Fibroblast of skin of left biceps (primary cell): ENCODE results near the gene SLC24A4.
A peak's percentile ranks its signal among the peaks of the same experiment; 100 is the strongest.

Experiments used
- DNase-seq, 2 experiments: peaks; one replicate each; pipeline ENCODE4 v3.0.0-alpha.2; 2013; ENCODE audit warnings: low read depth in 2 of 2

SLC24A4 gene

DNA sequence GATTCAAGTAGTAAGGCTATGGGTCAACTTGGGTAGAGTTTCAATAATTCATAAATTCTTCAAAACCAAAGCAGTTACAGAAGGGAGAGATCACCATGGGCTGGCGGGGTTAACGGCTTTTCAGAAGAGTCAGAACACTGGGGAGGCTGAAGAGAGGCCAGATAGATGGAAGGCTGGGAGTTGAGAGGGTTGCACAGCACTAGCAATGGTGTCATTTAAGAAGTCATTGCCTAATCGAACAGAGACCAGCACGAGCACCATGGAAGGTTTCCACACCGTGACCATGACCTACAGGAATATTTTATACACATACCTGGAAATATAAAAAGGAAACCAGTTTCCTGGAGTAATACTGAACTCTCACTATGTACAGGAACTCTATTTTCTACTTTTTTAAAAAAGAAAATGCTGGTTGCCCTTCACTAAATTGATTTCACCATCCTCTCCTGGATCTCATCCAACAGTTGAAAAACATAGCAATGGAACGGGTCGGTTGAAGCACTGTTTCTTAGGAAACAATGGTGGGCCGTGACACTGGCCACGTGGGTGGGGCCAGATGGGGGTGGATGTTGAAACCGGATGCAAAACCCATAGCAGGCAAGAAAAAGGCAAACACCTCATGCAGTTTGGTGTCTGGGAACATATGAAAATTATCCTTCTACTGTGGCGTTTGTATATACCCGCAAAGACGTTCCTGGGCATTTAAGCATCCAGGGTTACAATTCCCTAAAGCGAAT is 152.7 kb downstream of the SLC24A4 start:
- no peak for DNase-seq

DNA sequence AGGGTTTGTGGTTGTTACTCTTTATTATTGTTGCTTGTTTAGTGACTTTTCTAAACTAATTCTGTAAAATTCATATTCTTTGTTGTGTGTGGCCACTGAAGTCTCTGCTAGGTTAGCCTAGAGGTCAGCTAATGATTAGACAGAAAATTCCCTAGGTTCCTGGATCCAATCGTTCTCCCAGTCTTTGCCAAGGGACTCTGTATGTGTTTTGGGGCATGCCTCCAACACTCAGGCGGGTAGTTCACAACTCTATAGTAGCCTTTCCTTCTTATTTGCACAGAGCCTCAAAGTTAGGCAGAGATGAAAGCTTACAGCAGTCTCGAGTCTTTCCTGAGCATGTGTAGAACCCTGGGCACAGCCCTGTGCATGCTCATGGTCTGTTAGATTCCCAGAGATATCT is 157.9 kb downstream of the SLC24A4 start:
- no peak for DNase-seq

DNA sequence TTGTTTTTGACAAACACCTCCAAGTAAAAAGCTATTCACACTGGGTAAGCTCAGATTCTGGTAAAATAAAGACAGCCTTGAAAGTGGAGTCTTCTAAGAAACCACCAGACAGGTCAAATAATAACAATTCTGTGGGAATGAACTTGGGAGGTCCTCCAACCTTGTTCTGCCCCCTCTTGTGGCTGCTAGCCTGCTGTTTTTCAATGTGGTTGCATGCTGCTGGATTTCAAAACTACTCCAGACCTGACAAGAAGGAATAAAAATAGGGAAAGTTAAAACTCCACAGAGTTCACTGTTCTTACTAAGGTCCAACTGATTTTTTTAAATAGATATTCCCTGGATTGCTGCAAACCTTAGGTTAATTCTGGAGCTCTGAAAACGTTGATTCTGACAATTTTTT is 158.4 kb downstream of the SLC24A4 start:
- no peak for DNase-seq

DNA sequence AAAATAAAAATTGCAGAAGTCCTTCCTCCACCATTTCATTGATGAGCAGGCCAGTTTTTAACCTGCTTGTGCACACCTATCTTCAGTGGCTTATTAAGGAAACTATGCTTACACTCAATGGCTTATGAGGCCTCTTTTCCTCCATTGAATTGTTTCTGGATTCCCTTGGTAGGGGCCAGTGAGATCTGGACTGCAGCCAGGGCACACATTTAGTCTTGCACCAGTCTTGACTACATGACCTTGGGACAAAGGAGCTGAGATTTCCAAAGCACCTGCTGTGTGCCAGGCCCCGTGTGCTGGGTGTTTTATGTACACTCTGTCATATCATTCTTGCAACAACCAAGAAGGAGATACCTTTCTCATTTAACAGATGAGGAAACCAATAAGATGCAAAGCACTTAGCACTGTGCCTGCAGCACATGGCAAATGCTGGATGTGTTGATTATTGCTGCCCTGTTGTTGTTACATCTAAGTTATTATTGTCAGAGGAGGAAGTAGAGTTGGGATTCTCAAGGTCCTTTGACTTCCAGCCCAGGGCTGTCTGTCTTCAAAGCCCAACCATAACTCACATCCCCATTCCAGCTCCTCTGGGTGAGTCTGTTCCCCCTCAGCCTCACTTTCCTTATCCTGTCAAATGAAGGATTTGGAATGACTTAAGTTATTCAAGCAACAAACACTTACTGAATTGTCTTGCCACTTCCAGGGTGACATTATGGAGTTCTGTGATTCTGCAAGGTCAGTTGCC is 159.0 kb downstream of the SLC24A4 start:
- DNase-seq: no peak

DNA sequence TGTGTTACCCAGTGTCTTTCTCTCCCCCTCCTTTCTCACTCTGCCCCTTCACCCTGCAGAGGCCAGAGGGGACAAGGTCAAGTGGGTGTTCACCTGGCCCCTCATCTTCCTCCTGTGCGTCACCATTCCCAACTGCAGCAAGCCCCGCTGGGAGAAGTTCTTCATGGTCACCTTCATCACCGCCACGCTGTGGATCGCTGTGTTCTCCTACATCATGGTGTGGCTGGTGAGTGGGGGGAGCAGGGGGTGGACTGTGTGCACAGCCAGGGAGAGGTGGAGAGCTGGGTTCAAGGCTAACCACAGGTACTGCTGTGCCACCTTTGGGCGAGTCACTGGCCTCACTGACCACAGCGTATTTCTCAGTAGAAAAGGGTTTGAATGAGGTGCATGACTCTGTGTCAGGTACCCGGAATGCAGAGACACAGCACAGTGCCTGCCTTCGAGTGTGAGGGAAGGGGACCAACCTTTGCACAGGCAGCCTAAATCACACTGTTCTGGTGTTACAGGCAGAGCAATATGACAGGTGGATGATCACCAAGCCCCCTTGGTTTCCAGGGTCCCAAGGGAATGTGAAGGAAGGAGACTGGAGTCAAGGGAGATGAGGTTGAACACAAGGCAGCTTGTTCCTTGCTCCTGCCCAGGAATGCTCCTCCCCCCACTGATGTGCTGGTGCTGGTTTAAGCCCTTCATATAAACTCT is 159.8 kb downstream of the SLC24A4 start:
- DNase-seq: no peak

DNA sequence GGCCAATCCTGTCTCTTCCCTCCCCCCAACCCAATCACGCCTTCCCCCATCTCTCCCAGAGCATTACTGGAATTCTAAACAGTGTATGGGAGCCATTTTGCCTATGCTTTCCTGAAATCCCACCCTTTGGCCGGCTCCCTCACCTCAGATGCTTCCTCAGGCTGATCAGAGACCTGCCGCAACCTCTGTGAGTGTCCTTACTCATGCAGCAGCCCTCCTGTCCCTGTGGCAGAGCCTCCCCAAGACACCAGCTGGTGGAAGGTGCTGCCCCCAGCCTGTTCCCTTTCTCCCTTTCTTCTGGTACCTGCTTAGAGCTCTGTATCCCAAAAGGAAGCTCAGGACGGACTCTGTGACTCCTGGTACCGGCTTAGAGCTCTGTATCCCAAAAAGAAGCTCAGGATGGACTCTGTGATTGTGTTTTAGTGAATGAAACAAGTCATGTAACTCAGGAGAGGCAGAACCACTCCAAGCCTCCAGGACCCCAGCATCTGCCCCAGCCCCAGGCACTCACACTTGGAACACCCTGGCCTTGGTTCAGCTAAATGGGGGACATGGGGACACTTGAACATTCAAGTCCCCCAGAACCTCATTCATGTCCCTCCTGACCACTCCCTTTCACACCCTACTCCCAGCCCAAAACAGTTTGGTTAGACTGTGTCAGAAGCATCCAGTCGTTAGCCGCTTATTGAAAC is 161.3 kb downstream of the SLC24A4 start:
- no peak for DNase-seq

DNA sequence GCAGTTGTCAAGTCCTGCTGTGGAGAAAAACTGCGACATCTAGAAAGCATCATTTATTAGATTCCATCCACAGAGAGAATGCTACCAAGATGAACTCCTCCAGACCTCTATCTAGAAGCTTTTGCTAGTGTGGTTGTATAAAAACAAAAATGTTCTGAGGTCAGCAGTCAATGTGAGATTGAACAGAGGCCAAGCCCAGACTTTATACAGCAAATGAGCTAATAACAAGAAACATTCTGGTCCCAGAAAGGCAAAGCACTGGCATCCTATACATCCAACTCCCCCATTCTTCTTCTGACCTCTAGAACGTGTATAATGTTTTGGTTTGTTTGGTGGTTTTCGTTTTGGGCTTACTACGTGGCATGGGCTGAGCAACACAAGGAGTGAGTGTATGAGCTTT is 163.9 kb downstream of the SLC24A4 start:
- DNase-seq: no peak

DNA sequence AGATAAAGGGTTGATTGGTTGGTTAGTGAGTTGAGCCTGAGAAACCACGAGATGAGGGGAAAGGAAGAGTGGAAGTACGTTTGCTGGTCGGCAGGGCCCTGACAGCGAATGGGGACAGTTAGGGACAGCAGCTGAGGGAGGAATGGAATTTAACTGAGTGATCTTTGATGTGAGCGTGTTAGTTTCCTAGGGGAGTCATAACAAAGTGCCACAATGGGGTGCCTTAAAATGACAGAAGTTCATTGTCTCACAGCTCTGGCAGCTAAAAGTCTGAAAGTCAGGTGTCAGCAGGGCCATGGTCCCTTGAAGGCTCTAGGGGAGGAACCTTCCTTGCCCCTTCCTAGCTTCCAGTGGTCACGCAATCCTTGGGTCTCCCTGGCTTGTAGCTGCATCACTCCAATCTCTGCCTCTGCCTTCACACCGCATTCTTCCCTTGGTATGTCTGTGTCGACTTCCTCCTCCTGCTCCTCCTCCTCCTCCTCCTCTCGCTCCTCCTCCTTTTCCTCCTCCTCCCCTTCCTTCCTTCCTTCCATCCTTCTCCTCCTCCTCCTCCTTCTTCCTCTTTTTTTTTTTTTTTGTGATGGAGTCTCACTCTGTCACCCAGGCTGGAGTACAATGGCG is 164.7 kb downstream of the SLC24A4 start:
- no peak for DNase-seq

DNA sequence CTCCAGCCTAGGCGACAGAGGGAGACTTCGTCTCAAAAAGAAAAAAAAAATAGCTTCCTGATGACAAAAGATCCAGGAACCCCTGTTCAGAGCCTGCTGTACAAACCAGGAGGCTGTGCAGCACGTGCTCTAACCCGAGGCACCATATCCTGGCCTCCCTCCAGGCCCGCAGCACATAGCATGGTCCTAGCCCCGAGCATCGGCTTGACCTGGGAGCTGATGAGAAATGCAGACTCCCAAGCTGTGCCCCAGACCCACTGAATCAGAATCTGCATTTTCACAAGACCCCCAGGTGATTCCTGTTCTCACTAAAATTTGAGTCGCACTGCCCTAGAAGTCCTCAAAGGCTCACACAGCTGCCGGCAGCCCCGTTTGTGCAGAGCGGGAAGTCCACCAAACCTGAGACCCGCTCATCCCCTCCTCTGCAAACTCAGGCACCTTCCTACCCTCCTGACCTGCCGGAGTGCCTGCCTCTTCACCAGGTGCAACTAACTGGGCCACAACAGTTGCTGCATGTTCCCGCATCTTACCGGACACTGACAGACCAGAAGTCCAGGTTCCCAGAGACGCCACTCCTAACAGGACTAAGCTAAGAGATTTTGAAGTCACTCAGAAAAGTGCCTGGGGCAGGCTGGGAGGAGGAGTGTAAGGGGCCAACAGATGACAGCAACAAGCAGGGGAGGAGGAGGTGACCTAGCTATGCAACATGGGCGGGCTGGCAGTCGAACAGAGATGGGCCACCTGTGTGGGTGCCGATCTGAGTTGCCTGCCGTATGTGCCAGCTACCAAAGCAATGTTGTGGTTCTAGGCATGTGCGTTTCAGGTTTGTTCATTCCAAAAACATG is 166.7 kb downstream of the SLC24A4 start:
- no peak for DNase-seq

DNA sequence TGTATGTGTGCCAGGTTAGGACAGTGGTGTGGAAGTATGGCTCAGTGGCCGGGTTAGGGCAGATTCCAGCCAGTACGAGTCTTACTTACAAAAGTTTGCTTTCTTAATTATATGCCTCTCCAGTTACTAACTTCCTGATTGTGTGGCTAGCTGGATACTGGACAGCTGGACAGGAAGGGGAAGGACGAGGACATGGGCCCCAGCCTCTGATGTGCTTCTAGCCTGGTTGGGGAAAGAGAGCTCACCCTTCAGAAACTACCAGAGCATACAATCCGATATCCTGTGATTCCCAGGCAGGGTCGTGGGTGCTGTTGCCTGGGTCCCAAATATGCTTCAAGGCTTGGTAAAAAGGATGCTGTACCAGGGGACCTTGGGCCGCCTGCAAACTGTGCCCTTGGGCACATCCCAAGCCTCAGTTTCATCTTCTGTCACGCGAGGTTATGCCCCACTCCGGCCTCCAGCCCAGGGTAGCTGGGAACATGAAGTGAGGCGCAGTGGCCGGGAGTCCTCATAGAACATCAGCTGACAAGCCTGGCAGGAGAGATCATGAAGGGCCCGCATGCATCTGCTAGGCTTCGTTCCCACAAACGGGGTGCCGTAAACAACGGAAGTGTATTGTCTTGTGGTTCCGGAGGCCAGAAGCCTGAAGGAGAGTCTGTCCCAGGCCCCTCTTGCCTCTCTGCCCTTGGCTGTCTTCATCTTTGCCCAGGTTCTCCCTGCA is 167.4 kb downstream of the SLC24A4 start:
- no peak for DNase-seq

DNA sequence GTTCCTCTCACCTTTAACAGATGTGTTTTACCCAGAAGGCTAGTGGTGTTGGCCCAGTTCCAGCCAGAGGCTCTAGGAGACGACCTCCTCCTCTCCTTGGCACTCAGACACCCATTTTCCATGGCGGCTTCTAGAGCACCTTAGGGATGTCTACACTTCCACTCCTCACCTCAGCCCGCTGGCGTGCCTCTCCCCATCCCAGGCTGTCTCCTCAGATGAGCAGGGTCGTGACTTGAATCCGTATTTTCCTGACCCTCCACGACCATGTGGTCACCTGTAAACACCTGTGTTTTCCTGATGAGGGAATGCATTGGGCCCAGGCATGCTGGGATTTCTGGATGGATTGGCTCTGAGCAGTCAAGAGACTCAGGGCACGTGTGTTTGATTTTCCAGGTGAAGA is 168.8 kb downstream of the SLC24A4 start:
- DNase-seq: no peak

DNA sequence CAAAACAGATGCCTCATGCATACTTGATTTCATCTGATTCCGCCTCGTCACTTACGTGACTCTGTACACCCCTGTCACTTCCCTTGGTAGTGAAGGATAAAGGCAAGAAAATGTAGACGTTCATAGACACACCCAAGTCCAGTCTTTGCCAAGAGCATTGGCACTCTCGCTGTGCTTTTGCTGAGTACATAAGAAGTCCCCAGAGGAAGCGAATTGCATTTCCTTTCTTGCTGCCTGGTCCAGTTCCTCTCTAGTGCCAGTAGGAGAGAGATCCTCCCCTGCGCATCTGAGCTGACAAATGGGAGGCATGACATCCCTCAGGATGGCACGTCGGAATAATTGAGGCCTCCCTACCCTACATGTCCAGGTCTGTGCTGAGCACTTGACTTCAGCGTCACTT is 169.3 kb downstream of the SLC24A4 start:
- DNase-seq: no peak

DNA sequence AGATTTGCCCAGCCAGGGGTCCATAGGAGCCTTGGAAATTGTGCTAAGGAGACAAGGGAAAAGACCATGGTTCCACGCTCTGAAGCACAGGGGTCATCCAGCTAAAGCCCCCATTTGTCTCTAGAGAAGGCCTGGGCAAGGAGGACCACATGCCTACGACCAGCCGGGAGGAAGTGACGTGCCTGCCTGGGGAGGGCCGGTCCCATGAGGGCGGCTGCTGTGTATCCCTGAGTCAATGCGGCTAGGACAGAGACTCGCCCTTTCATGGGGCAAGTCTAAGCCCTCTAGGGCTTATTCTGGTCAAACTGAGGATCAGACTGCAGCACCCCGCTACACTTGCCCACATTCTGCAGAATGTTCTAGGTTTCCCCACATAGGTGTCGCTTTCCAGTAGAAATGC is 170.1 kb downstream of the SLC24A4 start:
- DNase-seq: no peak

DNA sequence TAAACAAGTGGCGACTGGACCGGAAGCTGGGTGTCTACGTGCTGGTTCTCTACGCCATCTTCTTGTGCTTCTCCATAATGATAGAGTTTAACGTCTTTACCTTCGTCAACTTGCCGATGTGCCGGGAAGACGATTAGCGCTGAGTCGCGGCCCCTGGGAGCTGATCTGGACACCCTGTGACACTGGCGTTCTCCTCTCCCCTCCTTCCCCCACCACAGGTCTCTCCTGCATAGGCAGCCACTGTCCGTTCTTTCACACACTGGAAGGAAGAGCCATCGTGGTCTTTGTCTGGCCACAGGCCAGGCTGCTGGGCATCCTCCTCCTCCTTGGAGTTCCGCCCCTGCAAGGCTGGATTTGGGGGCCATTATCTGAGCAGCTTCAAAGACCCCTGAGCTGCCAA is 170.5 kb downstream of the SLC24A4 start:
- no peak for DNase-seq

DNA sequence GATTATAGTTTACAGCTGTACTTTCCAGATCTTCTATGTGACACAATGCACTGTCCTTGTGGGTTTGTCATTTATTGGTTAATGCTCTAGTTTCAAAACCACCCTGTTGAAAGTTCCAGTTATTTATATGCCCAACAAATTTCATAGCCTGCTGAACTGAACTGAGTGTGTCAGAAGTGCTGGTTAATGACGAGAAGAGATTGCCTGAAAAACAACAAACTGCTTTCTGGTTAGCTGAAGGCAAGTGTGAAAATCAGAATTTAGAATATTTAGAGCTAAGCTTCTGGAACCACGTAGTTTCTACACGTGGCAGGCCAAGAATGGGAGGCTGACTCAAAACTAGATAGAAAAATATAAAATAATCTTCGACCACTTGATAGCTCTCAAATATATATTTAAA is 171.5 kb downstream of the SLC24A4 start:
- DNase-seq: no peak

DNA sequence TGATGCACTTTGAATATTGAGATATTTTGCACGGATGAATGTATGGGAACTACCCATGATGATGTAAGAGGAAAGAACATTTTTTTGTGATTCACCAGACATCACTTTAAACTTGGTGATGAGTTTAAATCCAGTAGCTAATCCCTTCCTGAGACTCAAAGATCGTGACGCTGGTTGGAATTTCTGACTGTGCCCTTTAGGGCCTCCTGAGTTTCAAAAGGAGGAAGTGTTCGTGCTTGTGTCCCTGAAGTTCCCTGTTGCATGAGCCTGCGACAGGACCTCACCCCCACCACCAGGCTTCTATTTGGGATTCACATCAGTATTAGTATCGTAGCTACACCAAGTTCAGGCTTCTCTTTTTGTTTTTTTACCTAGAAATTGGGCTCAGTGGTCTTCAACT is 172.1 kb downstream of the SLC24A4 start:
- DNase-seq: peak in 1 of 2 experiments; percentile 52

DNA sequence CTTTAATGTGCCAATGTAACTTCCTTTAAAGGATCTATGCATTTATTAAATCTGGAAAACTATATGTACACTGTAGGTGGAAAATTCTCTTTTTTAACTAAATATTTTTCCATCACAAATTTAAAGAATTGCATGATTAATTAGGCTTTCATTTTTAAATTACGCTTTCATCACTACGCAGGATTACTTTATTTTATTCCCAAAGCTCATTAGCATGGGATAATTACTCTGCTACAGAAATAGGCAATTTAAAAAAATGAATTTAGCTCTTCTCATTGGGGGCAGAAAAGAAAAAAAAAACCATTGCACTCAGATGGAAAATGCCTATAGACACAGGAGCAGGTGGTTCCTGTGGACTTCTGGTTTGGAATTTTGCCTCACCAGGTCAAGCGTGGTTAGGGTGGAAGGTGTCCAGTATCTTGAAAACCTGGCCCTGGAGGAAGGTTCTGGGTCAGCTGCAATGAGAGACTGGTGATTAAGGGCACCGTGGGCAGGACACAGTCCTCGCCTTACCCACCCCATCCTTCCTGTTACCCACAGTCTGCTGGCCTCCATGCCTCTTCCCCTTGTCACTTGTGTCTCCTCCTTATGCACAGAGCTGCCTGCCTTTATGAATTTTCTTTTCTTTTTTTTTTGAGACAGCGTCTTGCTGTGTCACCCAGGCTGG is 173.4 kb downstream of the SLC24A4 start:
- no peak for DNase-seq

DNA sequence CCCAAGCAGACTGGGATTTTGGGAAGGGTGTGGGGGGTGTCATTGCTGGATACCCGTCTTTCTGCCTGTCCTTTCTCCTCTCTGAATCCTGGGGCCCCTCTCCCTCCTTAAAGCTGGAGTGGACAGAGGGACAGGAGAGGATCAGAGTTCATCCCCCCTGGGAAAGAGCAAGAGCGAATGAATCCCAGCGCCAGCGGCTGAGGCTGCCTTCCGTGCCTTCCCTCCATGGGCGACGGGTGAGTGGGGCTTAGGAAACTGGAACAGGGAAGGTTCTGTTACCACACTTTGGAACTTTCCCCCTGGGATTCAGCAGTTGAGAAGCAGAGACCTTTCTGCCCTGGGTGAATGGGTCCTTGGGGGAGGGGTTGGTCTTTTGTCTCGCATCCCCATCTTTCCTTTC is 174.4 kb downstream of the SLC24A4 start:
- no peak for DNase-seq

DNA sequence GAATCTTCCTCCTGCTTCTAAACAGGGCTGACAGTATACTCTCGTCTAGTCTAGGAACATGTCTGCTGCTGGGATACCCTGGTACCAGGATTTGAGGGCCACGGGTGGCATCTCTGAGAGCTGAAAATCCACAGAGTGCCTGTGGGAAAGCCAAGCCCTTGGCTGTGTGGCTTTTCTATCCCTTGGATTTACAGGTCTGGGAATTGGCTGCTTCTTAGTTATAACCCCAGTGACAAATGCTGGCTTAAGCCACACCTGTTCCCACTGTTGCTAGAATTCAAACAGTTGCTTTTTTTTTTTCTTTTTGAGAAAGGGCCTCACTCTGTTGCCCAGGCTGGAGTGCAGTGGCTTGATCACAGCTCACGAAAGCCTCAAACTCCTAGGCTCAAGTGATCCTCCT is 176.3 kb downstream of the SLC24A4 start:
- DNase-seq: no peak

DNA sequence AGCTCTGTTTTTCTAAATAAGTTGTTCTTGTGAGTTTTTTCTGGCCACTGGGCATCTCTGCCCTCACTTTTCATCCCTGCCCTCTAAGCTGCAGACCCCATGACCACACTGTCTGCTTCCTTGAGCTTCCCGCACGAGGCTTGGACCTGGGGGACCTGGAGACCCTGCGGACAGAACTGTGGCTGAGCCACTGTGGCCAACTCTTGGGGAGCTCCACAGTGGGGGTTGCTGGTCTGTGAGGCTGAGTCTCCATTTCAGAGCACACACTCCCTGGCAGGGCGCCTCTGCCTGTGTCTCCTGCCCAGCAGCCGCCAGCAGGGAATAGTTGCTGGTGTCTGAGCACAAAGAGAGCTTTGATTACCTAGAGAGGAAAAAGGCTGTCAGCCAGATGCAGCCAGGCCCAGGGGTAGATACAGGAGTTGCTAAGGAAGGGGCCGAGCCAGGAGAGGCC is 177.6 kb downstream of the SLC24A4 start:
- DNase-seq: no peak
